Measurements from ENCODE around the gene SYNE3. TPM values are rescaled to one million over a fixed set of nuclear protein-coding genes. Genes with fewer than 3 reads are reported as not detected.

SYNE3 gene
- total and polyA plus RNA-seq, 9 of the 15 experiments (the other 6 are each of a cell fraction or from before 2014, with no cell fraction given): 0.04 to 3.1 (median 0.55) TPM

DNA sequence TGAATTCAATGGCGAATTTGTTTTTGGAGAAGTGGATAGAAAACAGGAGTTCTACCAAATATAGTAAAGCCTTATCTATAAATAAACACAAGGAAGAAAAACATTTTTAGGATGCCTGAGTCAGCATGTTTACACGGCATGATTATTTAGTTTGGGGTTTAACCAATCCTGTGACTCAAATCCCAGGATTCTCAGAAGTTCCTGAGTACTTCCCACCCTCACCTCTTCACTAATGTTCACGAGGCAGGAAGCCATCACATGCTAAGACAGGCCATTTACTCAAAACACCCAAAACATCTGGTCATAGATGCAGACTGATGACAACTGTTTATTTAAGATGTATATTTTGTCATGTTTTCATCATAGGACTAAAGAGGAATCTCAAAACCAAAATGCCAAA lies 15.0 kb upstream of the SYNE3 start (continued):
- TF ChIP-seq, protein P1, sequence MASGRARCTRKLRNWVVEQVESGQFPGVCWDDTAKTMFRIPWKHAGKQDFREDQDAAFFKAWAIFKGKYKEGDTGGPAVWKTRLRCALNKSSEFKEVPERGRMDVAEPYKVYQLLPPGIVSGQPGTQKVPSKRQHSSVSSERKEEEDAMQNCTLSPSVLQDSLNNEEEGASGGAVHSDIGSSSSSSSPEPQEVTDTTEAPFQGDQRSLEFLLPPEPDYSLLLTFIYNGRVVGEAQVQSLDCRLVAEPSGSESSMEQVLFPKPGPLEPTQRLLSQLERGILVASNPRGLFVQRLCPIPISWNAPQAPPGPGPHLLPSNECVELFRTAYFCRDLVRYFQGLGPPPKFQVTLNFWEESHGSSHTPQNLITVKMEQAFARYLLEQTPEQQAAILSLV (tag; IDR thresholded peaks at IDR 0.05): no peak
- TF ChIP-seq MAFK (IDR thresholded peaks at IDR 0.05; ENCODE audit: low read length) (peak; percentile 95), ARID1B (IDR thresholded peaks at IDR 0.05) (peak; percentile 10; the same call in 1 of the 2 replicates), ZNF133 (CRISPR knock-in tag; IDR thresholded peaks at IDR 0.05) (no peak), ZNF134 (CRISPR knock-in tag; conservative IDR thresholded peaks at IDR 0.05) (no peak), KHSRP (IDR thresholded peaks at IDR 0.05) (no peak), SNIP1 (IDR thresholded peaks at IDR 0.05; ENCODE audit: low read depth) (no peak), FOSL1 (tag; conservative IDR thresholded peaks at IDR 0.05) (peak; percentile 64; the same call in 1 of the 2 replicates), L3MBTL2 (IDR thresholded peaks at IDR 0.05) (peak; percentile 54), ETV1 (tag; conservative IDR thresholded peaks at IDR 0.05; ENCODE audit: low read depth) (no peak), MAFG (tag; conservative IDR thresholded peaks at IDR 0.05) (peak; percentile 93), ZNF316 (IDR thresholded peaks at IDR 0.05) (peak; percentile 98), SMAD3 (CRISPR knock-in tag; conservative IDR thresholded peaks at IDR 0.05) (no peak), NFE2 (IDR thresholded peaks at IDR 0.05; ENCODE audit: low read depth) (peak; percentile 29; the same call in 1 of the 2 replicates), KAT7 (CRISPR knock-in tag; IDR thresholded peaks at IDR 0.05; ENCODE audit: borderline replicate concordance) (no peak), FOXA3 (CRISPR knock-in tag; conservative IDR thresholded peaks at IDR 0.05 in 1 of 2, IDR thresholded peaks at IDR 0.05 in 1 of 2) (peak in 1 of 2 experiments; percentile 25; a peak in 1 of 4 replicates)
- TF ChIP-seq, protein P2, sequence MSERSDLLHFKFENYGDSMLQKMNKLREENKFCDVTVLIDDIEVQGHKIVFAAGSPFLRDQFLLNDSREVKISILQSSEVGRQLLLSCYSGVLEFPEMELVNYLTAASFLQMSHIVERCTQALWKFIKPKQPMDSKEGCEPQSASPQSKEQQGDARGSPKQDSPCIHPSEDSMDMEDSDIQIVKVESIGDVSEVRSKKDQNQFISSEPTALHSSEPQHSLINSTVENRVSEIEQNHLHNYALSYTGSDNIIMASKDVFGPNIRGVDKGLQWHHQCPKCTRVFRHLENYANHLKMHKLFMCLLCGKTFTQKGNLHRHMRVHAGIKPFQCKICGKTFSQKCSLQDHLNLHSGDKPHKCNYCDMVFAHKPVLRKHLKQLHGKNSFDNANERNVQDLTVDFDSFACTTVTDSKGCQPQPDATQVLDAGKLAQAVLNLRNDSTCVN (CRISPR knock-in tag; IDR thresholded peaks at IDR 0.05): no peak
- TF ChIP-seq, protein P3, sequence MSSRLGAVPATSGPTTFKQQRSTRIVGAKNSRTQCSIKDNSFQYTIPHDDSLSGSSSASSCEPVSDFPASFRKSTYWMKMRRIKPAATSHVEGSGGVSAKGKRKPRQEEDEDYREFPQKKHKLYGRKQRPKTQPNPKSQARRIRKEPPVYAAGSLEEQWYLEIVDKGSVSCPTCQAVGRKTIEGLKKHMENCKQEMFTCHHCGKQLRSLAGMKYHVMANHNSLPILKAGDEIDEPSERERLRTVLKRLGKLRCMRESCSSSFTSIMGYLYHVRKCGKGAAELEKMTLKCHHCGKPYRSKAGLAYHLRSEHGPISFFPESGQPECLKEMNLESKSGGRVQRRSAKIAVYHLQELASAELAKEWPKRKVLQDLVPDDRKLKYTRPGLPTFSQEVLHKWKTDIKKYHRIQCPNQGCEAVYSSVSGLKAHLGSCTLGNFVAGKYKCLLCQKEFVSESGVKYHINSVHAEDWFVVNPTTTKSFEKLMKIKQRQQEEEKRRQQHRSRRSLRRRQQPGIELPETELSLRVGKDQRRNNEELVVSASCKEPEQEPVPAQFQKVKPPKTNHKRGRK (tag; IDR thresholded peaks at IDR 0.05): no peak
- TF ChIP-seq, protein P4, sequence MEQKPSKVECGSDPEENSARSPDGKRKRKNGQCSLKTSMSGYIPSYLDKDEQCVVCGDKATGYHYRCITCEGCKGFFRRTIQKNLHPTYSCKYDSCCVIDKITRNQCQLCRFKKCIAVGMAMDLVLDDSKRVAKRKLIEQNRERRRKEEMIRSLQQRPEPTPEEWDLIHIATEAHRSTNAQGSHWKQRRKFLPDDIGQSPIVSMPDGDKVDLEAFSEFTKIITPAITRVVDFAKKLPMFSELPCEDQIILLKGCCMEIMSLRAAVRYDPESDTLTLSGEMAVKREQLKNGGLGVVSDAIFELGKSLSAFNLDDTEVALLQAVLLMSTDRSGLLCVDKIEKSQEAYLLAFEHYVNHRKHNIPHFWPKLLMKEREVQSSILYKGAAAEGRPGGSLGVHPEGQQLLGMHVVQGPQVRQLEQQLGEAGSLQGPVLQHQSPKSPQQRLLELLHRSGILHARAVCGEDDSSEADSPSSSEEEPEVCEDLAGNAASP (IDR thresholded peaks at IDR 0.05): no peak
